GM12892 (cell line): ENCODE measurements around the gene STK10.

Source experiments
- POLR2A ChIP-seq: IDR thresholded peaks from 2 replicates; pipeline ENCODE4 v1.6.1; 2011; ENCODE audit warnings: low read depth, low read length, control low read depth
- POLR2AphosphoS5 ChIP-seq: IDR thresholded peaks from 2 replicates; pipeline ENCODE4 v1.6.1; 2011; ENCODE audit warnings: low read depth, low read length, control low read depth

- no peak for TF ChIP-seq POLR2A
- no peak for TF ChIP-seq POLR2AphosphoS5
Measured at GRCh38 chr5:172129256-172129910, 58.6 kb downstream of the STK10 start.
